BE2C (cell line): ENCODE data around the gene ATP6V0C.

ENCODE experiments used
- DNase-seq: peaks from one replicate; pipeline ENCODE4 v3.0.0-alpha.2; 2020
- H3K27me3 ChIP-seq: fragments of 250-450 bp; sonication (Bioruptor Pico); 2 replicates; pipeline ENCODE4 v1.5.1; 2020; ENCODE audit warnings: mild to moderate bottlenecking
- H3K36me3 ChIP-seq: fragments of 250-450 bp; sonication (Bioruptor Pico); 2 replicates; pipeline ENCODE4 v1.5.1; 2020; ENCODE audit warnings: mild to moderate bottlenecking
- H3K4me1 ChIP-seq: fragments of 250-450 bp; sonication (Bioruptor Pico); 2 replicates; pipeline ENCODE4 v1.5.1; 2020
- H3K4me3 ChIP-seq: 2 replicates; pipeline ENCODE4 v1.5.1; 2011; ENCODE audit warnings: low read depth, low read length
- H3K9me3 ChIP-seq: fragments of 250-450 bp; sonication (Bioruptor Pico); 2 replicates; pipeline ENCODE4 v1.5.1; 2020
- CTCF ChIP-seq: IDR thresholded peaks from 2 replicates; pipeline ENCODE4 v1.5.1; 2012; ENCODE audit warnings: mild to moderate bottlenecking, low read depth, low read length

ATP6V0C gene

GRCh38 chr16:2498531-2499253 is 15.1 kb upstream of the ATP6V0C start:
- H3K36me3 ChIP-seq = peaks cover 32% of the 10 kb centered on the region
- no peaks in the 10 kb centered on the region for H3K9me3 ChIP-seq
- H3K4me3 ChIP-seq = no peak overlapping the region
- H3K27me3 ChIP-seq = no peaks in the 10 kb centered on the region
- no peak for DNase-seq
- H3K4me1 ChIP-seq = peaks cover 29% of the 10 kb centered on the region
- no peak for TF ChIP-seq CTCF

- Histone ChIP-seq H3K4me1 (peaks cover 29% of the 10 kb centered on the region), H3K36me3 (peaks cover 32% of the 10 kb centered on the region), H3K9me3 (no peaks in the 10 kb centered on the region), H3K27me3 (no peaks in the 10 kb centered on the region), H3K4me3 (no peak overlapping the region)
- no peak for TF ChIP-seq CTCF
- no peak for DNase-seq
Observed at GRCh38 chr16:2499454-2499853, 14.3 kb upstream of the ATP6V0C start.

- H3K27me3 ChIP-seq = no peaks in the 10 kb centered on the region
- no peak overlapping the region for H3K4me3 ChIP-seq
- no peaks in the 10 kb centered on the region for H3K9me3 ChIP-seq
- peaks cover 32% of the 10 kb centered on the region for H3K36me3 ChIP-seq
- TF ChIP-seq CTCF = no peak
- DNase-seq = no peak
- H3K4me1 ChIP-seq = peaks cover 29% of the 10 kb centered on the region
Observed at GRCh38 chr16:2499890-2500429, 13.8 kb upstream of the ATP6V0C start.

GRCh38 chr16:2500430-2500917 is 13.3 kb upstream of the ATP6V0C start:
- no peak for TF ChIP-seq CTCF
- no peak overlapping the region for H3K4me3 ChIP-seq
- H3K4me1 ChIP-seq = peaks cover 29% of the 10 kb centered on the region
- no peaks in the 10 kb centered on the region for H3K27me3 ChIP-seq
- peaks cover 32% of the 10 kb centered on the region for H3K36me3 ChIP-seq
- DNase-seq = no peak
- H3K9me3 ChIP-seq = no peaks in the 10 kb centered on the region

GRCh38 chr16:2500918-2501750 is 12.6 kb upstream of the ATP6V0C start:
- DNase-seq = peak; percentile 93
- Histone ChIP-seq H3K9me3 (no peaks in the 10 kb centered on the region), H3K27me3 (no peaks in the 10 kb centered on the region), H3K4me1 (peaks cover 29% of the 10 kb centered on the region), H3K4me3 (peak overlapping the region; percentile 28), H3K36me3 (peaks cover 30% of the 10 kb centered on the region)
- peak; percentile 96 for TF ChIP-seq CTCF
